Psoas muscle (tissue), 8 donors: ENCODE measurements around the gene C2orf72. TPM values are rescaled to one million over a fixed set of nuclear protein-coding genes. Genes with fewer than 3 reads are reported as not detected.

ENCODE experiments used
- ATAC-seq, 4 donors: fragments of 200-7000 bp; cut with Tn5 transposase; one replicate each; pipeline ENCODE4 v1.9.1; 2020; ENCODE audit warnings: moderate library complexity in 3 of 4, mild to moderate bottlenecking in 2 of 4
- DNase-seq, 2 donors: peaks; one replicate each; pipeline ENCODE4 v3.0.0-alpha.2; 2020
- H3K27ac ChIP-seq: fragments of 200-600 bp; one replicate; pipeline ENCODE4 v1.8.0; 2022
- H3K27me3 ChIP-seq, 3 donors: fragments of 200-600 bp in 1 of 3; one replicate each; pipeline versions ENCODE4 v1.6.1 to v1.8.0; 2013 to 2022; ENCODE audit warnings: low read length in 2 of 3, mild to moderate bottlenecking in 2 of 3, moderate library complexity in 1 of 3; ENCODE audit not compliant: insufficient read depth in 3 of 3
- H3K36me3 ChIP-seq, 2 donors: fragments of 200-600 bp in 1 of 2; one replicate each; pipeline versions ENCODE4 v1.6.1 to v1.8.0; 2013 to 2022; ENCODE audit warnings: low read depth in 1 of 2, mild to moderate bottlenecking in 1 of 2, moderate library complexity in 1 of 2; ENCODE audit not compliant: insufficient read depth in 1 of 2
- H3K4me1 ChIP-seq: fragments of 200-600 bp; one replicate; pipeline ENCODE4 v1.8.0; 2022
- H3K4me3 ChIP-seq: fragments of 200-600 bp; one replicate; pipeline ENCODE4 v1.8.0; 2022; ENCODE audit warnings: mild to moderate bottlenecking
- H3K9me3 ChIP-seq: fragments of 200-600 bp; one replicate; pipeline ENCODE4 v1.8.0; 2022
- CTCF ChIP-seq: fragments of 200-600 bp; IDR thresholded peaks from one replicate; pipeline ENCODE4 v1.8.0; 2022; ENCODE audit warnings: antibody characterized with exemption
- WGBS, 3 donors: extraction: QIAGEN DNeasy Blood & Tissue Kit; methylation state at CpG; one replicate each; pipeline versions ENCODE4 v1.1.6 to v1.1.7; 2013; 5-methylcytosine and 5-hydroxymethylcytosine counted together
- intact Hi-C, 2 donors: fragments of 100-400 bp; cut with DNase I; formaldehyde crosslinking; loops; one replicate each; pipeline versions ENCODE4 v1.11.0 to v1.14.2; 2022
- polyA plus RNA-seq, 3 donors: library from polyadenylated mRNA; stranded (reverse); fragments of 200-250 nt; gene quantifications; one replicate each; pipeline ENCODE4 v1.2.3, GENCODE V29; 2013
- total RNA-seq, 4 donors: library from RNA; stranded (reverse); fragmentation: NEBNext Ultra II Directional in 2 of 4; extraction: Animal tissue kit (Norgen Biotek cat#: 25700) in 2 of 4; gene quantifications; one replicate each; pipeline versions ENCODE4 v1.2.1 to v1.2.4, GENCODE V29; 2021 to 2023
- donor health status: healthy with polysubstance abuse.
- donor health status: DM: no; HTN: no; CAD: no; lungs with moderate emphysema.
- donor health status: Bipolar disorder and iron deficiency.
- donor health status: healthy.
- donor health status: DM: yes; HTN: yes; CAD: no.
- donor health status: DM: no; HTN: no; CAD: no.
- donor health status: DM: no; HTN: no; CAD: no.
- donor health status: DM: yes; HTN: yes; CAD: no.

C2orf72 gene
- total and polyA plus RNA-seq, 7 donors, result 0.03 to 0.12 (median 0.05) TPM; not detected in 4

GRCh38 chr2:231053846-231054245, 16.5 kb downstream of the C2orf72 start:
- H3K27ac ChIP-seq, result no peak overlapping the region
- DNase-seq (no peak), ATAC-seq (no peak)
- H3K36me3 ChIP-seq, result no peaks in the 10 kb centered on the region
- no peaks in the 10 kb centered on the region for H3K9me3 ChIP-seq
- 78 to 82% (median 81%) methylated on average over 6 of the region's 6 CpGs for WGBS, 3 donors
- H3K4me3 ChIP-seq, result no peak overlapping the region
- intact Hi-C loops, result loop anchor here in 1 of 2 donors (5.0 kb wide), 1 partner anchor 227 kb away; no protein-coding TSS in a partner anchor
- no peak for TF ChIP-seq CTCF
- H3K4me1 ChIP-seq, result peaks cover 18% of the 10 kb centered on the region
- H3K27me3 ChIP-seq, result peaks cover 0 to 3% (median 2%) of the 10 kb centered on the region in 3 donors

DNA sequence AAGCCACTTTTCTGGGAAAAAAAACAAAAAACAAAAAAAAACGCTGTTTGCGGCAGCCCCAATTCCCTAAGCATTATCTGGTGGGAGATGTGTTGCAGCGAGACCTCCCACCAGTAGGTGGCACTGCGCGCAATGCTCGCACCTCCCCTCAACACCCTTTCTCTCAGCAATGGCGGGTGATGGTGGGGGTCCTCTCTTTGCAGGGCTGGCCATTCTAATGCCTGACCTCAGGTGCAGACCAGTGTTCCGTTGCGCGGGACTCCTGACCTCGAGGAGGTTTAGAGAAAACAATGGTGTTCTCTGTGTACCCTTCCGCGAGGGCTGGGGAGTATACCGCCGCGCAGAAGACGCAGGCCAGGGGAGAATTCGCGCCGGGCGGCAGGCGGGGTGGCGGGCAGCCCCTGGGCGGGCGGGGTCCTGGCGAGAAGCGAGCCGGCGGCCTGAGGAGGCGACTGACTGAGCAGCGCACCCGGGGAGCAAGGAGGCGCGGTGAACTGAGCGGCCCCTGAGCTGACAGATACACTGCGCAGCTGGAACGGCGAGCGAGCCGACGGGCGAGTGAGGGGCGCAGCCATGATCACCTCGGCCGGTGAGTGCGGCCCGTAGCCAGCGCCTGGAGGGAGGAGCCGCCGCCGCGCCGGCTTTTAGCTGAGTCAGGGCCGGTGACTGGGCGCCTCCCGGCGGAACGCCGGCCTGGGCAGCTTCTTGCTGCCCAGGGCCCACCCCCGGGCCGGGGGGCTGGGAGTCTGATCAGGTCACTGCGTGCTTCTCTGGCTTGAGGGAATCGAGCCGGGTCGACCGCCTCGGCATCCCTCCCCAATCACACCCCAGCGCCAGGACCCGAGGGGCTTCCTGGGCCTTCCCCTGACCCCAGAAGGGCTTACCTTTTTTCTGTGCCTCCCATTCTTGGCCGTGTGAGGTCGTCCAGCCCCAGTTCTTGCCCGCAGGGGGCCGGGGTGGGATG, 19.4 kb downstream of the C2orf72 start, which contains the start of gene PSMD1:
TSS of gene PSMD1 (plus strand) at position 415 of the 964 bp plus-strand sequence. CDS start at position 574, 159 bp downstream.
- H3K27me3 ChIP-seq, result no peaks in the 10 kb centered on the region
- peak within 1 kb of the TSS; percentile 85 for H3K27ac ChIP-seq
- peak; percentile 92 to 96 for DNase-seq
- peak; percentile 90 to 94 (median 92) for ATAC-seq
- peak within 1 kb of the TSS; percentile 99 for H3K4me3 ChIP-seq
- intact Hi-C loops, result no loop called here
- H3K9me3 ChIP-seq, result no peaks in the 10 kb centered on the region
- peaks cover 46% of the 10 kb centered on the region for H3K4me1 ChIP-seq
- peak; percentile 95 for TF ChIP-seq CTCF
- WGBS, 3 donors, result 0 to 1% (median 0%) methylated on average over 64 to 73 of the region's 73 CpGs
- H3K36me3 ChIP-seq, result peaks cover 5 to 10% of the 10 kb centered on the region in 2 donors

DNA sequence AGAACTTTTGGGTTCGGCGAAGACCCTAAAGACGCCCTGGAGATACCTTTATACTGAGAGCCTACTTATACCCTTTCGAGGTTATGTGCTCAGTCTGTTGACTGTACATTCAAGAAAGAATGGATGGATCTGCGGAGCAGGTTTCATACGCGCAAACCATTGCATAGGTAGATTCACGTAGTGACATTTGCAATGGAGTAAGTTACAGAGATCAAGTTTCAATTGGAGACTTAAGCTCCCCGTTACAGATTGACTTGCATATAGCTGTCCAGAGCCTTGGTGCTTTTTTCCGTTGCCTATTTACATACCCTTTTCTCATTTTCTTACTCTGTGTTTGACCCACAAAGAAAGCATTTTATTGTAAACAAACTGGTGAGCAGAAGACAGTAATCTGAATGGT, 20.3 kb downstream of the C2orf72 start:
- ATAC-seq, result peak in 1 of 4 donors; percentile 33
- Histone ChIP-seq H3K9me3 (no peaks in the 10 kb centered on the region), H3K27ac (peak overlapping the region; percentile 85), H3K4me1 (peaks cover 46% of the 10 kb centered on the region), H3K36me3 (peaks cover 6 to 19% of the 10 kb centered on the region in 2 donors), H3K4me3 (peak overlapping the region; percentile 99), H3K27me3 (no peaks in the 10 kb centered on the region)
- TF ChIP-seq CTCF, result no peak
- DNase-seq, result no peak
- intact Hi-C loops, result no loop called here
- WGBS, 3 donors, result 2 to 3% (median 3%) methylated on average over 10 of the region's 10 CpGs

DNA sequence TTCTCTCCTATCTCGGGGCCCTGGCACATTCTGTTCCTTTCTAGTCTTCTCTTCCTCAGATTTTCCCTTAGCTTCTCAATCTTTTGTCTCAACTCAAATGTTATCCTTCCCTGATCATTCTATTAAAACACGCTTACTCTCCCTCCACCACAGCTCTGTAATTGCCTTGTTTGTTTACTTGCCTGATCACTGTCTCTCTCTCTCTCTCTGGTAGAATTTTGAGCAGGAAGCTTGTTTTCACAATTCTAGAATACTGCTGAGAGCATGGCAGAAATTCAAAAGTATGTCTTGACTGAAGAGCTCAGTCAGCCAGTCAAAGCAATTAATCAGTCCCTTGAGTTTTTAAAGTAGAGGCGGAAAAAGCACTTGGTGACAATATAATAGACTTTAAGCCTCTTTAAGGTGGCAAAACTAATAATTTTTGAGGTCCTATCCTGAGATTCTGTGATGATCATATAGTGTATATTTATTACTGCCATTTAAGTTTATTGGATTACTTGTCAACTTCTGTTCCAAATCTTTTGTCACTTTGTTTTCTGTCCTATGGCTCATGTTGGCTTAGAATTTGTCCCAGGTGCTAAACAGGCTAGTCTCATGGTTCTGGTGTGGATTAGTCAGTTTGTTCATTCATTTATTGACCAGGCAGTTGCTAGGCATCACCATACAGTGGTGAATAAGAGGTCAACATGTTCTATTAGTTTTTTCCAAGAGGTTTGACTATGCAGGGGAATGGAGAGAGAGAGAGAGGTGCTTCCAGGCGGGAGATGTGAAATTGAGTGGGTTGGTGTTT, 21.6 kb downstream of the C2orf72 start:
- intact Hi-C loops, result no loop called here
- Histone ChIP-seq H3K4me1 (peaks cover 43% of the 10 kb centered on the region), H3K4me3 (peak overlapping the region; percentile 99), H3K36me3 (peaks cover 12 to 32% of the 10 kb centered on the region in 2 donors), H3K27me3 (no peaks in the 10 kb centered on the region), H3K9me3 (no peaks in the 10 kb centered on the region), H3K27ac (peak overlapping the region; percentile 85)
- no peak for TF ChIP-seq CTCF
- 66 to 81% (median 71%) methylated on average over 4 of the region's 4 CpGs for WGBS, 3 donors
- DNase-seq (no peak), ATAC-seq (no peak)
